ENCODE data around the gene CSNK1E. TPM values are rescaled to one million over a fixed set of nuclear protein-coding genes. Genes with fewer than 3 reads are reported as not detected.

Gene CSNK1E
- total and polyA plus RNA-seq, 12 donors: 64.1 to 88.1 (median 79.3) TPM

- intact Hi-C loops (cut with DNase I): no loop called here
- TF ChIP-seq CTCF (IDR thresholded peaks at IDR 0.05): no peak
- peak overlapping the region; percentile 4 to 77 (median 62) for H3K27ac ChIP-seq
- WGBS, 2 donors: 56 to 58% methylated on average over 5 of the region's 5 CpGs
- ATAC-seq (peak; percentile 52 to 83 (median 68)), DNase-seq (peak; percentile 67 to 68)
- no peak overlapping the region for H3K4me3 ChIP-seq
- peaks cover 7 to 73% (median 48%) of the 10 kb centered on the region in 9 donors for H3K4me1 ChIP-seq
- H3K9me3 ChIP-seq: peaks cover 0 to 7% (median 0%) of the 10 kb centered on the region in 11 donors
- H3K36me3 ChIP-seq: peaks cover 0 to 60% (median 23%) of the 10 kb centered on the region in 9 donors
- H3K27me3 ChIP-seq: no peaks in the 10 kb centered on the region
Observed at GRCh38 chr22:38246692-38247091, 70.5 kb downstream of the CSNK1E start.

GRCh38 chr22:38246046-38246658 lies 71.1 kb downstream of the CSNK1E start:
- 79 to 82% methylated on average over 19 of the region's 19 CpGs for WGBS, 2 donors
- peaks cover 7 to 68% (median 43%) of the 10 kb centered on the region in 9 donors for H3K4me1 ChIP-seq
- H3K9me3 ChIP-seq: peaks cover 0 to 7% (median 0%) of the 10 kb centered on the region in 11 donors
- no peak for TF ChIP-seq CTCF (IDR thresholded peaks at IDR 0.05)
- intact Hi-C loops (cut with DNase I): no loop called here
- H3K4me3 ChIP-seq: no peak overlapping the region
- no peak for DNase-seq
- ATAC-seq: peak in 3 of 8 donors; percentile 3 to 6 (median 4)
- peak overlapping the region in 8 of 10 donors; percentile 32 to 77 (median 62) for H3K27ac ChIP-seq
- H3K27me3 ChIP-seq: no peaks in the 10 kb centered on the region
- peaks cover 0 to 62% (median 23%) of the 10 kb centered on the region in 9 donors for H3K36me3 ChIP-seq

- H3K27ac ChIP-seq: peak overlapping the region in 3 of 10 donors; percentile 22 to 60 (median 46)
- intact Hi-C loops (cut with DNase I): no loop called here
- H3K36me3 ChIP-seq: peaks cover 0 to 74% (median 23%) of the 10 kb centered on the region in 9 donors
- 74 to 88% methylated on average over 4 of the region's 4 CpGs for WGBS, 2 donors
- no peak for TF ChIP-seq CTCF (IDR thresholded peaks at IDR 0.05)
- H3K4me1 ChIP-seq: peaks cover 5 to 72% (median 40%) of the 10 kb centered on the region in 9 donors
- no peaks in the 10 kb centered on the region for H3K27me3 ChIP-seq
- H3K4me3 ChIP-seq: no peak overlapping the region
- DNase-seq: no peak
- no peak for ATAC-seq
- peaks cover 0 to under 1% (median 0%) of the 10 kb centered on the region in 11 donors for H3K9me3 ChIP-seq
Observed at GRCh38 chr22:38244106-38244505, 73.1 kb downstream of the CSNK1E start.

GRCh38 chr22:38243007-38243765 lies 74.0 kb downstream of the CSNK1E start:
- TF ChIP-seq CTCF (IDR thresholded peaks at IDR 0.05): no peak
- Histone ChIP-seq H3K27me3 (no peaks in the 10 kb centered on the region), H3K4me1 (peaks cover 9 to 80% (median 49%) of the 10 kb centered on the region in 9 donors), H3K36me3 (peaks cover 0 to 74% (median 23%) of the 10 kb centered on the region in 9 donors), H3K27ac (peak overlapping the region in 9 of 10 donors; percentile 31 to 71 (median 52)), H3K9me3 (no peaks in the 10 kb centered on the region), H3K4me3 (no peak overlapping the region)
- DNase-seq (no peak), ATAC-seq (peak; percentile 5 to 74 (median 45))
- WGBS, 2 donors: 63 to 65% methylated on average over 20 of the region's 20 CpGs
- intact Hi-C loops (cut with DNase I): no loop called here
